Measurements from ENCODE around the gene ZNF273.

DNA sequence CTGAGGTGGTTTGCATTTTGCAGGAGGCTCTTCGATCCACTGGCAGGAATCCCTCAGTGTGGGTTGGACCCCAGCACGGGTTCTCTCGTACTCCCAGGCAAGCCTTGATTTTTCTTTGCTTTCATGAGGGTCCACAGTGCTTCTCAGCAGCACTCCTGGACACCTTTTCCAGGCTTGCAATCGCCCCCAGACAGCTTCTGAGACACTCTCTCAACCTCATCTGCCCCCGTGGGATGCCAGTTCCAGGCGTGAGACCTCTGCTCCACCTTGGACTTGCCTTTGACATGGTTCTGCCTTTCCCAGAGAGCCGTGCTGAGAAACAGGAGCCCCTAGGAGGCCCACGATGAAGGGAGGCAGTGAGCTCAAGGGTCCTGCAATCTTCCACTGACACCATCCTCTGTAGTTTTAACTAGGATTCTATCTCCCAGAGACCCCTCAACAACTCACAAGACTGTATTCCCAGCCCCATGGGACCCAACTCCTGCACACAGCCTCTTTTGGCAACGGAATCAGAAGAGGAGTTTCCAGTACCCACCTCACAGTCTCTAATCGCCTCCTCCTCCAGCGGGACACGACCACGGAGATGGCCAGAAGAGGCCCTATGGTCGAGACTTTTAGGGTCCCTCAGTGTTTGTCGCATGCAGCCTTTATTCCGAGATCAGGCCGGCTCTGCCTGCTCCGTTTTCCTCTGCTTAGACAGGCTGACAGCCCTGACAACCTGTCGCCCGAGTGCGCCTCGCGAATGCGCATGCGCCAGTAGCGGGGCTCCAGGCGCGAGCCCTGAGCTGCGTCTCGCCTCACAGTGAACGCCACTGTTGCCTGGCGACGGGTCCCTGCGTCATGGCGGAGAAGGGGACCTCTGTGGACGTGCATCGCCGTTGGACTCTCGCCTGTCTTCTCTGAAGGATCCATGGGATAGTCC lies 26.0 kb upstream of the ZNF273 start:
- TF ChIP-seq, protein P1, sequence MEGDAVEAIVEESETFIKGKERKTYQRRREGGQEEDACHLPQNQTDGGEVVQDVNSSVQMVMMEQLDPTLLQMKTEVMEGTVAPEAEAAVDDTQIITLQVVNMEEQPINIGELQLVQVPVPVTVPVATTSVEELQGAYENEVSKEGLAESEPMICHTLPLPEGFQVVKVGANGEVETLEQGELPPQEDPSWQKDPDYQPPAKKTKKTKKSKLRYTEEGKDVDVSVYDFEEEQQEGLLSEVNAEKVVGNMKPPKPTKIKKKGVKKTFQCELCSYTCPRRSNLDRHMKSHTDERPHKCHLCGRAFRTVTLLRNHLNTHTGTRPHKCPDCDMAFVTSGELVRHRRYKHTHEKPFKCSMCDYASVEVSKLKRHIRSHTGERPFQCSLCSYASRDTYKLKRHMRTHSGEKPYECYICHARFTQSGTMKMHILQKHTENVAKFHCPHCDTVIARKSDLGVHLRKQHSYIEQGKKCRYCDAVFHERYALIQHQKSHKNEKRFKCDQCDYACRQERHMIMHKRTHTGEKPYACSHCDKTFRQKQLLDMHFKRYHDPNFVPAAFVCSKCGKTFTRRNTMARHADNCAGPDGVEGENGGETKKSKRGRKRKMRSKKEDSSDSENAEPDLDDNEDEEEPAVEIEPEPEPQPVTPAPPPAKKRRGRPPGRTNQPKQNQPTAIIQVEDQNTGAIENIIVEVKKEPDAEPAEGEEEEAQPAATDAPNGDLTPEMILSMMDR (conservative IDR thresholded peaks at IDR 0.05; ENCODE audit: low read depth, low read length) = no peak
- TF ChIP-seq EZH2phosphoT487 (IDR thresholded peaks at IDR 0.05; ENCODE audit: borderline replicate concordance, low read length) = no peak

Measured in PC-3 (cell line).